Right lobe of liver (tissue), 4 donors: ENCODE data around the gene YIPF7.

Experiments used
- CTCF ChIP-seq, 4 donors: fragments of 200-600 bp in 3 of 4; fragments of 450-650 bp in 1 of 4; IDR thresholded peaks; one replicate each; pipeline versions ENCODE4 v1.5.1 to v1.8.0; 2016 to 2022; ENCODE audit warnings: antibody characterized with exemption in 4 of 4, mild to moderate bottlenecking in 2 of 4
- POLR2A ChIP-seq: fragments of 450-650 bp; IDR thresholded peaks from one replicate; pipeline ENCODE4 v1.6.1; 2017; ENCODE audit warnings: antibody characterized with exemption, mild to moderate bottlenecking
- donor health status: DM: no; HTN: no; CAD: no.
- donor health status: DM: no; HTN: no; CAD: no.
- donor health status: DM: no; HTN: yes; CAD: no.

DNA sequence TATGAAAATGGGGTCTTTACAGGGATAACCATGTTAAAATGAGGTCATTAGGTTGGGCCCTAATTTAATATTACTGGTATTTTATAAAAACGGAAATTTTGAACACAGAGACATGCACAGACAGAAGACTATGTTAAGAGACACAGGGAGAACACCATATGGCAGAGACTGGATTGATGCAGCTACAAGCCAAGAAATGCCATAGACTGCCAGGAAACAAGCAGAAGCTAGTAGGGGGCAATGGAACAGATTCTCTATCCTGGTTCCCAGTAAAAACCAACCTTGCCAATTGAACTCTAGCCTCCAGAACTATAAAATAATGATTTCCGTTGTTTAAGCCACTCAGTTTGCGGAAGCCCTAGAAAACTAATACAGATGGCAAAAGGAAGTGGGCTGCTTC is 20.2 kb upstream of the YIPF7 start:
- TF ChIP-seq CTCF (IDR thresholded peaks at IDR 0.05) (no peak), POLR2A (no peak)
